ENCODE measurements around the gene PRPSAP1. TPM values are rescaled to one million over a fixed set of nuclear protein-coding genes. Genes with fewer than 3 reads are reported as not detected.
A peak's percentile ranks its signal among the peaks of the same experiment; 100 is the strongest.

PRPSAP1 gene
- total and polyA plus RNA-seq, 2 of the 8 experiments (the other 6 are each of a cell fraction or from before 2014, with no cell fraction given), result 32.0 to 54.2 TPM

- Histone ChIP-seq H2AFZ (ENCODE audit: low read length) (no peak overlapping the region), H3K79me2 (ENCODE audit: control insufficient read depth in 1 of 2, insufficient read depth in 2 of 2, low read length in 2 of 2) (peaks cover 3 to 21% of the 10 kb centered on the region in 2 experiments; a peak in 3 of 4 replicates), H3K14ac (ENCODE audit: insufficient read length) (no peak overlapping the region), H4K91ac (replicated peaks; ENCODE audit: insufficient read length, low read length) (no peak overlapping the region), H2BK15ac (ENCODE audit: low read length) (no peak overlapping the region), H2BK12ac (ENCODE audit: low read depth, low read length) (no peak overlapping the region), H3K56ac (replicated peaks; ENCODE audit: insufficient read length, low read depth, low read length) (no peak overlapping the region), H3K79me1 (ENCODE audit: low read depth, low read length) (peaks cover 2% of the 10 kb centered on the region; the same call in 1 of the 2 replicates), H3K4me1 (replicated peaks in 1 of 4; ENCODE audit: control insufficient read depth in 3 of 4, insufficient read depth in 4 of 4, low read length in 3 of 4) (peaks cover 5 to 11% (median 7%) of the 10 kb centered on the region in 4 experiments), H3K9ac (replicated peaks in 1 of 4; ENCODE audit: extremely low read depth in 1 of 4, low read depth in 3 of 4, low read length in 3 of 4) (no peak overlapping the region; a peak in 2 of 7 replicates), H2BK20ac (ENCODE audit: low read length) (no peak overlapping the region), H3K18ac (ENCODE audit: extremely low read depth, low read length) (no peak overlapping the region), H3K27me3 (replicated peaks in 1 of 4; ENCODE audit: control insufficient read depth in 3 of 4, extremely low read depth in 1 of 4, insufficient read depth in 3 of 4, low read length in 3 of 4) (no peaks in the 10 kb centered on the region; a peak in 1 of 7 replicates), H2BK5ac (ENCODE audit: low read depth, low read length) (no peak overlapping the region), H3K23ac (ENCODE audit: insufficient read length) (no peak overlapping the region), H2BK120ac (replicated peaks; ENCODE audit: low read depth, low read length) (no peak overlapping the region), H3K4ac (replicated peaks; ENCODE audit: insufficient read length, low read depth, low read length) (no peak overlapping the region), H3K4me2 (ENCODE audit: insufficient read depth in 1 of 2, low read depth in 2 of 2, low read length in 2 of 2) (peak overlapping the region; percentile 26 to 48), H4K8ac (ENCODE audit: extremely low read depth, insufficient read depth, low read length) (no peak overlapping the region), H4K5ac (ENCODE audit: insufficient read length, low read depth, low read length) (no peak overlapping the region), H4K20me1 (replicated peaks in 1 of 2; ENCODE audit: control insufficient read depth in 1 of 2, insufficient read depth in 2 of 2, low read length in 2 of 2) (no peaks in the 10 kb centered on the region), H3K9me3 (ENCODE audit: insufficient read depth in 2 of 2, low read depth in 1 of 2, low read length in 1 of 2) (no peaks in the 10 kb centered on the region), H3K23me2 (ENCODE audit: low read depth, low read length) (no peaks in the 10 kb centered on the region), H3K27ac (ENCODE audit: low read depth, low read length) (no peak overlapping the region), H3K4me3 (ENCODE audit: extremely low read depth in 1 of 4, insufficient read depth in 2 of 4, low read depth in 3 of 4, low read length in 4 of 4) (peak overlapping the region in 2 of 4 experiments; percentile 9 to 50; a peak in 3 of 8 replicates), H2AK5ac (ENCODE audit: low read depth, low read length) (no peak overlapping the region), H3K36me3 (ENCODE audit: control insufficient read depth in 2 of 4, insufficient read depth in 4 of 4, low read length in 3 of 4) (no peaks in the 10 kb centered on the region)
- 69% methylated on average over 9 of the region's 9 CpGs; no CpG with 5 or more reads in 1 of the 2 experiments for WGBS, 2 experiments (ENCODE audit: extremely low coverage in 1 of 2, insufficient coverage in 1 of 2, insufficient read length in 1 of 2, insufficient replicate concordance in 2 of 2, low coverage in 1 of 2, low lambda C conversion rate in 2 of 2, missing lambda C conversion rate in 1 of 2)
- DNase-seq (ENCODE audit: low read depth in 1 of 2, low spot score in 2 of 2) (no peak), FAIRE-seq (no peak)
- POLR2A ChIA-PET (ENCODE audit: partially characterized antibody), result interaction anchor here (0.7 to 1.6 kb wide), 11 partner anchors 8 to 161 kb away, joined by 3 to 6 read pairs (median 4); partner anchors contain the start of gene EXOC7
- CTCF ChIA-PET (ENCODE audit: partially characterized antibody), result interaction anchor here (0.7 to 4.4 kb wide), 4 partner anchors 10 to 140 kb away, joined by 3 to 35 read pairs (median 5); no protein-coding TSS in a partner anchor
- TF ChIP-seq POLR2AphosphoS5 (IDR thresholded peaks at IDR 0.05; ENCODE audit: low read depth, low read length), result no peak
- no peak for TF ChIP-seq BRCA1 (IDR thresholded peaks at IDR 0.05; ENCODE audit: low read depth, low read length)
- no peak for TF ChIP-seq TAF1 (IDR thresholded peaks at IDR 0.05; ENCODE audit: low read depth, low read length)
- no peak for TF ChIP-seq RXRA (IDR thresholded peaks at IDR 0.05; ENCODE audit: insufficient read depth, low read depth, low read length)
- no peak for TF ChIP-seq ATF2 (IDR thresholded peaks at IDR 0.05; ENCODE audit: low read length)
- no peak for TF ChIP-seq KDM5A (IDR thresholded peaks at IDR 0.05; ENCODE audit: low read length)
- TF ChIP-seq TAF7 (optimal IDR thresholded peaks at IDR 0.05; ENCODE audit: borderline replicate concordance, low read depth, low read length), result no peak
- no peak for TF ChIP-seq MAX (IDR thresholded peaks at IDR 0.05)
- no peak for TF ChIP-seq EP300 (IDR thresholded peaks at IDR 0.05; ENCODE audit: borderline replicate concordance in 1 of 2, low read depth in 2 of 2, low read length in 2 of 2)
- TF ChIP-seq NANOG (IDR thresholded peaks at IDR 0.05; ENCODE audit: insufficient read depth, low read depth, low read length, poor library complexity, severe bottlenecking), result no peak
- no peak for TF ChIP-seq TCF12 (IDR thresholded peaks at IDR 0.05; ENCODE audit: low read depth, low read length)
Observed at GRCh38 chr17:76264425-76264754, 89.3 kb downstream of the PRPSAP1 start.
